HG02588 (cell line): ENCODE measurements around the gene CACNA2D3.

Experiments
- ATAC-seq: cut with Tn5 transposase; IDR thresholded peaks from one replicate; pipeline ENCODE4 v1.9.1; 2021; ENCODE audit warnings: mild to moderate bottlenecking, moderate library complexity; ENCODE audit not compliant: unreplicated experiment

Gene CACNA2D3

GRCh38 chr3:54213907-54214306, 91.6 kb downstream of the CACNA2D3 start:
- ATAC-seq: no peak

- no peak for ATAC-seq
Measured at GRCh38 chr3:54214845-54215244, 92.5 kb downstream of the CACNA2D3 start.

GRCh38 chr3:54215521-54215920, 93.2 kb downstream of the CACNA2D3 start:
- ATAC-seq: no peak

- ATAC-seq: no peak
Measured at GRCh38 chr3:54217828-54218227, 95.5 kb downstream of the CACNA2D3 start.

- no peak for ATAC-seq
Measured at GRCh38 chr3:54222316-54222715, 100.0 kb downstream of the CACNA2D3 start.

GRCh38 chr3:54223063-54223462, 100.7 kb downstream of the CACNA2D3 start:
- ATAC-seq: no peak

- no peak for ATAC-seq
Measured at GRCh38 chr3:54225841-54226528, 103.6 kb downstream of the CACNA2D3 start.

GRCh38 chr3:54228806-54229205, 106.5 kb downstream of the CACNA2D3 start:
- ATAC-seq: no peak

GRCh38 chr3:54232618-54233017, 110.3 kb downstream of the CACNA2D3 start:
- ATAC-seq: no peak

GRCh38 chr3:54235998-54236397, 113.6 kb downstream of the CACNA2D3 start:
- no peak for ATAC-seq

GRCh38 chr3:54237109-54237508, 114.8 kb downstream of the CACNA2D3 start:
- no peak for ATAC-seq

GRCh38 chr3:54237788-54238502, 115.6 kb downstream of the CACNA2D3 start:
- no peak for ATAC-seq

- no peak for ATAC-seq
Measured at GRCh38 chr3:54240309-54240708, 118.0 kb downstream of the CACNA2D3 start.

- ATAC-seq: no peak
Measured at GRCh38 chr3:54243056-54243931, 120.9 kb downstream of the CACNA2D3 start.

GRCh38 chr3:54243960-54244682, 121.8 kb downstream of the CACNA2D3 start:
- ATAC-seq: no peak

GRCh38 chr3:54251705-54252104, 129.4 kb downstream of the CACNA2D3 start:
- ATAC-seq: no peak

GRCh38 chr3:54257125-54257720, 134.9 kb downstream of the CACNA2D3 start:
- no peak for ATAC-seq

GRCh38 chr3:54259636-54260035, 137.3 kb downstream of the CACNA2D3 start:
- ATAC-seq: no peak

GRCh38 chr3:54261141-54261540, 138.8 kb downstream of the CACNA2D3 start:
- ATAC-seq: no peak

GRCh38 chr3:54262541-54262940, 140.2 kb downstream of the CACNA2D3 start:
- ATAC-seq: no peak
